Measurements from ENCODE around the gene MTFR2.

MTFR2 gene

GRCh38 chr6:136186363-136186762 is 63.7 kb downstream of the MTFR2 start:
- no peak overlapping the region for H3K4me3 ChIP-seq (ENCODE audit: low read depth, low read length)
- H3K36me3 ChIP-seq (ENCODE audit: insufficient read depth, low read length), result no peaks in the 10 kb centered on the region
- no peak overlapping the region for H2AFZ ChIP-seq (ENCODE audit: low read length, unreplicated experiment)
- H3K4me1 ChIP-seq (ENCODE audit: control insufficient read depth, insufficient read depth, low read length, unreplicated experiment), result peaks cover under 1% of the 10 kb centered on the region
- H3K79me2 ChIP-seq (ENCODE audit: control insufficient read depth, insufficient read depth, low read length, unreplicated experiment), result no peaks in the 10 kb centered on the region
- no peaks in the 10 kb centered on the region for H3K27me3 ChIP-seq (ENCODE audit: insufficient read depth, low read length)
- H3K27ac ChIP-seq (ENCODE audit: low read depth, low read length), result no peak overlapping the region

GRCh38 chr6:136184738-136185137 is 65.4 kb downstream of the MTFR2 start:
- Histone ChIP-seq H3K36me3 (ENCODE audit: insufficient read depth, low read length) (no peaks in the 10 kb centered on the region), H3K79me2 (ENCODE audit: control insufficient read depth, insufficient read depth, low read length, unreplicated experiment) (no peaks in the 10 kb centered on the region), H3K4me3 (ENCODE audit: low read depth, low read length) (no peak overlapping the region), H2AFZ (ENCODE audit: low read length, unreplicated experiment) (no peak overlapping the region), H3K27ac (ENCODE audit: low read depth, low read length) (no peak overlapping the region), H3K4me1 (ENCODE audit: control insufficient read depth, insufficient read depth, low read length, unreplicated experiment) (peaks cover 9% of the 10 kb centered on the region), H3K27me3 (ENCODE audit: insufficient read depth, low read length) (no peaks in the 10 kb centered on the region)

- Histone ChIP-seq H3K4me3 (ENCODE audit: low read depth, low read length) (no peak overlapping the region), H3K27me3 (ENCODE audit: insufficient read depth, low read length) (no peaks in the 10 kb centered on the region), H3K4me1 (ENCODE audit: control insufficient read depth, insufficient read depth, low read length, unreplicated experiment) (peaks cover 9% of the 10 kb centered on the region), H2AFZ (ENCODE audit: low read length, unreplicated experiment) (no peak overlapping the region), H3K36me3 (ENCODE audit: insufficient read depth, low read length) (no peaks in the 10 kb centered on the region; the same call in 1 of the 2 replicates), H3K79me2 (ENCODE audit: control insufficient read depth, insufficient read depth, low read length, unreplicated experiment) (no peaks in the 10 kb centered on the region), H3K27ac (ENCODE audit: low read depth, low read length) (no peak overlapping the region)
Measured at GRCh38 chr6:136181861-136182260, 68.2 kb downstream of the MTFR2 start.

- H3K4me3 ChIP-seq (ENCODE audit: low read depth, low read length), result no peak overlapping the region
Measured at GRCh38 chr6:136181512-136181833, 68.6 kb downstream of the MTFR2 start.

More at GRCh38 chr6:136181512-136181833, 68.6 kb downstream of the MTFR2 start:
- Histone ChIP-seq H2AFZ (ENCODE audit: low read length, unreplicated experiment) (no peak overlapping the region), H3K79me2 (ENCODE audit: control insufficient read depth, insufficient read depth, low read length, unreplicated experiment) (no peaks in the 10 kb centered on the region), H3K27ac (ENCODE audit: low read depth, low read length) (no peak overlapping the region), H3K36me3 (ENCODE audit: insufficient read depth, low read length) (no peaks in the 10 kb centered on the region; the same call in 1 of the 2 replicates), H3K4me1 (ENCODE audit: control insufficient read depth, insufficient read depth, low read length, unreplicated experiment) (peaks cover 9% of the 10 kb centered on the region), H3K27me3 (ENCODE audit: insufficient read depth, low read length) (no peaks in the 10 kb centered on the region)

Data from ACC112 (cell line).